CD4-positive, alpha-beta T cell treated with Interleukin-1 beta for 1 hour (primary cell): ENCODE measurements around the gene UBE2H.
"Not testable (repeated sequence)": the region's sequence is repeated elsewhere in the genome, so short reads cannot be mapped to it uniquely, and the experiment has no call there.

Experiments
- DNase-seq, 2 donors: peaks; one replicate each; pipeline ENCODE4 v3.0.0-alpha.2; 2020 to 2022

Gene UBE2H

DNA sequence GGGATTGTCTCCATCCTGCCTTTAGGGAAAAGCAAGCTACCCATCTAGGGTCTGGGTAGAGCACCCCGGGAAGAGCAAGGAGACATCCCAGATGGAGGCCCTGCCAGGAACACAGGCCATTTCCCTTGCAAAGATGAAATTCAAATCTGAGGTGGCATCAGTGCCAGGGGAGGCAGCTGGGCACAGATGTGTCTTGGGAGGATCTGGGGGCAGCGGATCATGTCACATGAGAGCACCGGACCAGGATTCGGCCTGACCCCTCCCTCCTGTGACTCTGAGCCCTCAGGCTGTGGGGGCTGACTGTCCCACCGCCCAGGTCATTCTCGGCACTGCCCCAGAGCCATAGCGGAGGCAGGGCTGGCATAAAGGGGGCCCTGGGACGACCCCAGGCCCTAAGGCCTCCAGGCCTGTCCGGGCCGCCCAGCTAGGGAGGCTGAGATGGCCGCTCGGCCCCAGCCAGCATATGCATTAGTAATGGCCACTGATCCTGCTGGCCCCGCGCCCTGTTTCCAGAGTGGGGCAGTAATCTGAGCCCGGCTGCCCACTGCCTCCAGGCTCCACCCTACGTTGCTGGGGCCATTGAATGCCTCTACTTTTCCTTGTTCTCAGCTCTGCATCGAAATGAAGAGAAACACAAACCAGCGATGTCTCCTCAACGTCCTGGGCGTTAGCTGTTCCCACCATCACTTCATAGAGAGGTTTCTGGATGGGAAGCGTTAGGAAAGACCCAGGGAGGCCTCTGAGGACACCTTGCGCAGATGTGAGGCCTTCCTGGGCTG, 148.5 kb downstream of the UBE2H start:
- DNase-seq, result no peak

DNA sequence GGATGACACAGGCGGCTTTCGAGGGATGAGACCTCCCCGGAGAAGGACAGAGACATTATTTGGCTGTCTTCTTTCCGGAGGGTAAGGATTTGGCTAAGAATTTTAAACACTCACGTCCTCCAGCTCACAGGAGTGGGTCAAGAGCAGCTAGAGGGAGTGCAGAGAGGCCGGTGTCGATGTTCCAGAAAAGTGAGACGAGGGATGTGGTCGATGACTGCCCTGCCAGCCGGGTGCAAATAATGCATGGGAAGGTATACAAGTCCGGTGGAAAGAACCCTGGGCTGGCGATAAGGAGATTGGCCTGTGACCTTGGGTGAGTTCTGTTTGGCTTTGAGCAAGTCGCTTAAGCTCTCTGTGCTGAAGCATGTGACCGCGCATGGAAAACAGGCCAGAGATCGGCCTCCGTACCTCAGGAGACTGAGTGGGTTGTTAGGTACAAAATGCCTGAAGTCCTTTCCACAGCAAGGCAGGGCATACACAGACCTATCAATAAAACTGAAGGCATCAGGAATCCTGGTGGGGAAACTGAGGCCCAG, 149.1 kb downstream of the UBE2H start:
- DNase-seq, result no peak

DNA sequence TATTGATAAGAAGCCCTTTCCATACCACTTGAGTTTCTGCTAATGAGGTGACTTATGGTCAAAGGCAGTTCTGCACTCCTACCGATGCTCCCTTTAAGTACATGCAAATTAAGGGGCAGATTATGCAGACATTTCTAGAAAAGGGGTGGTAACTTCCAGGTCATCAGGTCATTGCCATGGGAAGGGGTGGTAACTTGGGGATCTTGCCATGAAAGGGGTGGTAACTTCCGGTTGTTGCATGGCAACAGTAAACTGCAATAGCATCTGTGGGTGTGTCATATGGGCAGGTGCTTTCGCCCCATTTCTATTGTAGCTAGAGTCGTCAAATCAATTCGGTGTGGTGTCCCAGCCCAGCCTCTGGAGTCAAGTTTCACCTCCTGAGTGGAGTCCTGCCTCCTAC, 150.9 kb downstream of the UBE2H start:
- no peak for DNase-seq

DNA sequence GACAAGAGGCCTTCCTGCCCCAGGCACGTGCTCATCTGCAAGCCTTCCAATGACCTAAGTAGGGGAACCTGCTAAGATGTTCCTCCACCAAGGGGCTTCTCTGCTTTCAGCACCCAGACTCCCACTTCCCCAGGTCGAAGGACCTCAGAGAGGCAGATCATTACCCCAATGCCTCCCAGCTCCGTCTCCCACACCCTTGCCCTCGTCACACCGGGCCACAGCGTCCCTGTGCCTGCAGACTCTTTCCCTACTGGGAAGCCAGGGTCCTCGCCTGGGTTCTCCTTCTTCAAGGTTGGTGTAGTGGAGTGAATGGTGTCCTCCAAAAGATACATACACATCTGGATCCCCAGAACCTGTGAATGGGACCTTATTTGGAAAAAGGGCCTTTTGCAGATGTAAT, 151.9 kb downstream of the UBE2H start:
- DNase-seq, result no peak

DNA sequence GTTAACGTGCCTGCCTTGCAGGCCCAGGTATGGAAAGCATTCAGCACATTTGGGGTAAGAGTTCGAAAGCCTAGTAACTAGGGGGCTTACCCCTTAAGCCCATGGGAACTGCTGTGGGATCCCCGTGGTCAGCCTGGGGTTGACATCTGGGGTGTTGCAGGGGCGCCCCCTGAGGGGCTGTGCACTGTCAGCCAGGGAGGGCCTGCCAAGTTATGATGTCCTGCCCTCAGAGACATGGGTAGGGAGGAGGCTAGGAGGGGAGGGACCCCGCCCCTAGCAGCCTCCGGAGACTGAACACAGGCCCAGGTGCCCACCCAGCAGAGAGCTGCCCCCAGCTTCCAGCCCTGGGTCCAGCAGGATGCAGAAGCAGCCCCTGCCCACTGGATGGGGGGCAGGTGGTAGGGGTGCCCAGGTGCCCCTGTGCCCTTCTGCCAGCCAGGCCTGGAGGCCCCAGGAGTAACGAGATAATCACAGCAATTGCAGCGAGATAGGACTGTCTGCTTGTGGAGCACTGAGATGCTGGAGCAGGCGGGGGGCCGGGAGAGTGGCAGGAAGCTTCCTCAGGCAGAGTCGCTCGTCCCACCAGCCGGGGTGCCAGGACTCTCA, 153.3 kb downstream of the UBE2H start:
- no peak for DNase-seq

DNA sequence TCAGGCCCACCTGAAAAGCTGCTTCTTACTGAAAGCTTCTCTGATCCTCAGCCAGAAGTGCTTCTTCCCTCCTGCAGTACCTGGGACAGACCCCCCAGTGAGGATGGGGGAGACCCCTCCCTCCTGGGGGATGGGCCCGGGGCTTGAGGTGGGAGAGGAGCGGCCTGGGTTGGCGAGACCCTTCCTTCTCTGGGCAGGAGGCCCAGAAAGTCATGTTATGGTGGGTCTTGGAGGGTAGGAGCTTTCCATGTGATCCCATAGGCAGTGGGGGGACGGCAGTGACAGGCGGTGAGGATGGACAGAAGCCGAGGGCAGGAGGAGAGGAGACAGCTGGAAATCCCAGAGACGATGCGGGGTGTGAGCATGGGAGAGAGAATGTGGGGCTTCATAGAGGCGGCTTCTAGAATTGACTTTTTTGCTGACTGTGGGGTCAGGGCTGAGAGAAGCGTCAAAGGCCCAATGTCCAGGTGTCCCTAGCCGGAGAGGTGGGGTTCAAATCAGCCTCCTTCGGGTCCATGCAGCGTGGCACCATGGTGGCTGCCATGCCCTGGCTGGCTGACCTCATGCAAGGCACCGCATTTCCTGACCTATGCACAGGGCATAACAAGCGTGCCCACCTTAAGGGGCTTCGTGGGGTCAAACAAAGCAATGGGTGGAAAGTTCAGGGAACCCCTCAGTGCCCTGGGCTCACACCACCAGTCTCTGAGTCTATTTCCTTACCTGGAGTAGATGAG, 154.0 kb downstream of the UBE2H start:
- no peak for DNase-seq

DNA sequence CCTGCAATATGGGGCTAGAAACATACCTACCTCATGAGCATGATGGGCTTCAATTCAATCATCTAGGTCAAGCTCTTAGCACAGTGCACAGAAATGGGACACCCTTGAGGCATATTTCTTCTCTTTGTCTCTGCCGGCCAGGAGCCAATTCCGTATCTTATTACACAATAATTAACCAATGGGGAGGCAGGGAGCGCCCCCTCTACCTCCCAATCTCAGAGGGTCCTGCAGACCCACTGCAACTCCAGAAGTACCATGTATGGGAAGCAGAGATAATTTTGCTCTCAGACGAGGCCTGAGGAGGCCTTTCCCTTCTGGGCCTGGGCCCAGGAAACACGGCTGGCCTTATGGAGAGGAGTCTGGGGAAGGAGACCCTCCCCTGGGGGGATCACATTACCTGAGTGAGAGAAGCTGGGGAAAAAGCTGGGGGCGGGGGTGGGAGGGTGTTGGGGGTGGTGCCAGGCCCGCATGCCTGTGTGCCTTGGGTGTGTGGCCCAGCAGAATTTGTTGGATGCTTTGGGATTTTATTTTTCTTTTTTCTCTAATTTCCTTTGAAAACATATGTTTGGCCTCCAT, 155.5 kb downstream of the UBE2H start:
- DNase-seq, result no peak

DNA sequence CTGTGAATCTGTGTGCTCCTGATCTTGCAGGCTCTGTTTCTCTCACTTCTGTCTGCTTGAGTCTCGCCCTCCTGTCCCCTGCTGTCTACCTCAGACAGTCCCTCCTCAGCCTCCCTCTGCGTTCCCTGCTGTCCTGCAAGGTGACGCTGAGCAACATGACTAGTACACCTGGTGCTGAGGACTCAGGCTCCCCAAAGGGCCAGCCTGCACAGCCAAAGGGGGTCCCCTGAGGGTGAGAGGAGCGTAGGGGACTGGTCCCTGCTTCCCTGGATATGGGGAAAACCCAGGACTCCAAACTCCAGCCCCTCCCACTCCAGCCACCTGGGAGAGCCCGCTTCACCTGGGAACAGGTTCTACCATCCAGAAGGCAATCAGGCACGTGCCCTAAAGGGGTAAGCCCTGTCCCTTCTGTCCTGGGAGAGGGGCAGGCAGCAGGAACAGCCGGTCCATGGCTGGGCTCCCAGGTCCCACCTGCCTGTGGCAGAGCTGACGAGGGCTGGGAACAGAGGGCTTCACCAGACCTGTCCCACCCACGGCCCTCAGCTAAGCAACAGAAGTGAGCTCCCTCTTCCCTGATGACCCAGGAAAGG, 156.5 kb downstream of the UBE2H start:
- no peak for DNase-seq

DNA sequence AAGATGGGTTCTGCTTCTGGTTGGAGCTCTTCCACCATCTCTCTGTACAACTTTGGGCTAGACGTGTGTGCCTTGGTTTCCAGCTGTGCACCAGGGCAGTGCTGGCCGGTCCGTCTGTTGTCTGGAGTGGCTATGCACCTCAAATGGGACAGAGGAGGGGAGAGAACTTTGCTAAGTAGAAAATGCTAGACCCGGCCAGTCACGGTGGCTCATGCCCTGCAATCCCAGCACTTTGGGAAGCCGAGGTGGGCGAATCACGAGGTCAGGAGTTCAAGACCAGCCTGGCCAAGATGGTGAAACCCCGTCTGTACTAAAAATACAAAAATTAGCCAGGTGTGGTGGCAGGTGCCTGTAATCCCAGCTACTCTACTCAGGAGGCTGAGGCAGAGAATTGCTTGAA, 158.3 kb downstream of the UBE2H start:
- DNase-seq, result not testable (repeated sequence)

DNA sequence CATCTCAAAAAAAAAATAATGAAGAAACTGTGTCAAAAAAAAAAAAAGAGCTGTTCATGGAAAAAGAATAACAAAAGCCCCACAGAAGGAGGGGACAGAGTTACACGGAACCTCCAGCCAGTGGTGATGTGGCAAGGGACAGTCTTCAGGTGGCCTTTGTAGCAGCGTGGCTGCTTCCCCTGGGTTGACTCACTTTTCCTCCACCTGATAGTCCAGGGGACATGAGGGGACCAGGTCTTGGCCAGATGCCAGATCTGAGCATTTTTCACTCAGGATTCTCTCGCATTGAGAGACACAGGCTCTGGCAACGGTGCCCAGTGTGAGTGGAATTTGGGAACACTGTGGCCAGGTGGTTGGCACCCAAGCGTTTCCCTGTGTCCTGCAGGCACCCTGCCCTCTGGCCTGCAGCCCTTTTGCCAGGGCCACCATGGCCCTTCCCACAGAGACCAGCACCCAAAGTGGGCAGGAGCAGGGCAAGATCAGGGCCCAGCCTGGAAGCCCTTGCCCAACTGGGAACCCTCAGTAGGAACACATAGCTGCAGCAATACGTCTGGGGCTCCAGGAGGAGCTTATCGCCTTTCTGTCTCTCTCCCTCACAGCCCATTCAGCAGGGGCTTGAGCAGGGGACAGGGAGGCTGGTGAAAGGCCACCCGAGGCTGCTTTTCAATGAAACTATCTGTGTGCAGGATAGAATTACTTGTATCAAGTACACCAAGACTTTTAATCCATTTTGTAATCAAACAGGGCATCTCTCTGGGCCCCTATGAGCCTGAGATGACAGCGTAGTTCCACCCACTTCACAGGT, 159.1 kb downstream of the UBE2H start:
- no peak for DNase-seq

DNA sequence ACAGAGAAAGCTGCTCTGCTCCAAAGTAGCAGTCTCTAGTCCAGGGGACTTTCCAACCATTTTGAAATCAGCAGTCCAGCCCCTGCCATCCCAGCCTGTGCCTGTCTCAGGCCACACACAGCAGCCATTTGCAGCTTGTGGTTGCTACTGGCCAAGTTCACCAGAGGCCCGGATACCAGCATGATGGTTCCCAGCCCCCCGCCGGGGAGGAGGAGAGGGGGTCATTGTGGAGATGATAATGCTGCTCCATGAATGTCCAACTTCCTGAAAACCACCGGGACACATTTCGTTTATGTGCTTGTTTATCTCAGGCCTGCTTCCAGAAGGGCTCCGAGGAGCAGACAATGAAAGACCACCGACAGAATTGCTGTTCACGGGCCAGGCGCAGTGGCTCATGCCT, 160.0 kb downstream of the UBE2H start:
- no peak for DNase-seq

DNA sequence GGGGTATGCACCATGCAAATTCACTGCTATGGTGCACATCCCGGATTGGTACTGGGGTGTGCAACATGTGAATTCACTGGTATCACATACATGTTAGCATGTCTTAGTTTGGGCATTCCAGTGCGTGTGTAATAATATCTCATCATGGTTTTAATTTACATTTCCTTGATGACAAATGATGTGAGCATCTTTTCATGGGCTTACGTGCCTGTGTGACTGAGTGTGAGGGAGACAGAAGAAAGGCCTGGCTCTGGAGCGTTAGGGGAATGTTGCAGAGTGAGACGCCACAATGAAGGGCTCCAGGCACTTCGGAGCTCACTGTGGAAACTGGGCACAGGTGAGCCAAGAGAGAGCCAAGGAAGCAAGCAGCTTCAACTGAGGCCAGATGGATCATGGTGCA, 162.6 kb downstream of the UBE2H start:
- DNase-seq, result no peak

DNA sequence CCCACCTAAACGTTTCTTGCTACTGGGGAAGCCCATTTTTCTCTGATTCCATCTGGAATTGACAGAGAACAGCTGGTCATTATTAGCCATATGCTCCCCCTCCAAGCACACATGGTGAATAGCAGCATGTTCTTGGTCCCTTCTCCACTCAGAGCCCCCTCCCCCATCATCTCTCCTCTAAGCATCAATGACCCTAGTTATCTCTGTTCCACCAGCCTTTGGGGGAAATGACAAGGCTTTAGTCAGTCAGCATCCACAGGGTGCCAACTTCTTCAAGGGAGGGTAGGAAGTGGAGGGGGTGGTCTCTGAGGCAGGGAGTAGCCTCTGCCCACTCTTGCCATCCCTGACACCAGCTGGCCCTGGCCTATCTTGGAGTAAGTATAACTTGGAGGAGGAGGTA, 163.1 kb downstream of the UBE2H start:
- DNase-seq, result no peak

DNA sequence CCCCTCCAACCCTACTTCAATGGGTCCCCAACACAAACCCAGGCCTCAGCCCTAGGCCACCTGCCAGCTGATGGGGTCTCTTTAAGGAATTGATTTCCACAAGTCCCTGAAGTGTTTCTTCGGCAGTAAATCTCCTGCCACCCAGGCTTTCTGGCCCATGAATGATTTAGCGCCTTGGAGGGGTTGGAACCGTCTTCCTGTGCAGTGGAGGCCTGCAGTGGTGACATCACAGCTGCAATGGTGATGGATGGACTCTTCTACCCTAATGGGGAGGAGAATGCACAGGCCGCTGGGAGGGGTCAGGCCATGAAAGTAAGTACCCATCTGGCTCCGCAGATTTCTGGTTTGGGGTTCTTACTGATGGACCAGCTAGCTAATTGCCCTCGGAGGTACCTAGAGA, 163.8 kb downstream of the UBE2H start:
- DNase-seq, result no peak

DNA sequence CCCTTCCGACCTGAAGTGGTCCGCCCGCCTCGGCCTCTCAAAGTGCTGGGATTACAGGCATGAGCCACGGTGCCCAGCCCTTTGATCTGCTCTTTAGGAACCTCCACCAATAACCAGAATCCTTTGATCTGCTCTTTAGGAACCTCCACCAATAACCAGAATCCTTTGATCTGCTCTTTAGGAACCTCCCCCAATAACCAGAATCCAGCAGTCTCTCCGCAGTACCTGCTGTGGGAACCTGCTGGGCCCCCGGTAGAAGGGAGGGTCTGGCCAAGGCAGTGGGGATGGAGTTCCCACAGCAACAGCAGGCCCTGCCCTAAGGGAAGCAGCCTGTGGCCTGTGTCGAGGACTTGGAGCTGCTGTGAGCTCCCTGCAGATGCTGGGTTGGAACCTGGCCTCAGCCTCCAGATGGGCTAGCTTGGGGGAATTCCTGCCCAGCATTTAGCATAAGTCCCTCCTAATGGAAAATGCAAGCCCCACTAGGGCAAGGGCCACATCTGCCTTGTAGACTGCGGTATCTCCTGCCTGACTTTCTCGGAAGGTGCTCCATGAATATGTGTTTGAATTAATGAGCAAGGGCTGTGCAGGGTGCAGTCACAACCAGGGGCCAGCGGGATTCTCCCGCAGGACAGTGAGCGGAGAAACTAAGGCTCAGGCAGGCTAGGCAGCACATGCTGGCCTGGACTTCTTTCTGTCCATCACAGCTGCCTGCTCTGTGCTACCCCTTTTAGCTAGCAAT, 165.8 kb downstream of the UBE2H start:
- DNase-seq, result no peak

DNA sequence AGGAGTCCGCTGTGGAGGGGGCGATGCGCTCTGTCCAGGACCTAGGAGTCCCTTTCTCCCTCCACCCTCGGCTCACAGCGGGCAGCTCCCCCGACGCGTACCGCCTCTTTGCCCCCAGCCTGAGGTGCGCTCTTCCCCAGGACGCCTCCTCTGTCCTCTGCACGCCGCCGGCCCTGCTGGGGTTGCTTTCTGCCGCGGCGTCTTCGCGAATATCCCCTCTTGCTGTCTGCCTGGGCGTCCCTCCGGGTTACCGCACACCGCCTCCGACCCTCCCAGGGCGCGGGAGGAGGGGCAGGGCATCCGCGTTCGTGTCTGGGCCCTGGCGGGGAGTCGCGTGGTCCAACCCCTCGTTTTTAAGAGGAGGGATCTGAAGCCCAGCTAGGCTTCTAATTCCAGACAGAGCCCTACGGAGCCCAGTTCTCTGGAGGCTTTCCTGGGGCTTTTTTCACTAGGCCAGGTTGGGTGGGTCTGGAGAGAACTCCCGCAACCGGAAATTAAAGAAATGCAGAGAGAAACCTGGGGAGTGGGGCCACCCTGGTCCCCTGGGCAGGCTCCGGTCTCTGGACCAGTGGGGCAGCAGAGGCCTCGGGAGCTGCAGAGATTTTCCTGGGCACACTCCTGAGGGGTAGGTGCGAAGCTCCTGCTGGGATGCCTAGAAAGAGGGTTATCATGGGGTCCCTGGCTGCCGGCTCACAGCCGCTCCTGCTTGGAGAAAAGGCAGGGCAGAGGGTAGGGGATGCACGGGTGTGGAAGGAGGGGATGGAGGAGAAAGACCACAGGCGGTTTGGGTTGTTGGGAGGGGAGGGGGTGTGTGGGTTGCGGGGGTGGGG, 166.9 kb downstream of the UBE2H start:
- DNase-seq, result no peak

DNA sequence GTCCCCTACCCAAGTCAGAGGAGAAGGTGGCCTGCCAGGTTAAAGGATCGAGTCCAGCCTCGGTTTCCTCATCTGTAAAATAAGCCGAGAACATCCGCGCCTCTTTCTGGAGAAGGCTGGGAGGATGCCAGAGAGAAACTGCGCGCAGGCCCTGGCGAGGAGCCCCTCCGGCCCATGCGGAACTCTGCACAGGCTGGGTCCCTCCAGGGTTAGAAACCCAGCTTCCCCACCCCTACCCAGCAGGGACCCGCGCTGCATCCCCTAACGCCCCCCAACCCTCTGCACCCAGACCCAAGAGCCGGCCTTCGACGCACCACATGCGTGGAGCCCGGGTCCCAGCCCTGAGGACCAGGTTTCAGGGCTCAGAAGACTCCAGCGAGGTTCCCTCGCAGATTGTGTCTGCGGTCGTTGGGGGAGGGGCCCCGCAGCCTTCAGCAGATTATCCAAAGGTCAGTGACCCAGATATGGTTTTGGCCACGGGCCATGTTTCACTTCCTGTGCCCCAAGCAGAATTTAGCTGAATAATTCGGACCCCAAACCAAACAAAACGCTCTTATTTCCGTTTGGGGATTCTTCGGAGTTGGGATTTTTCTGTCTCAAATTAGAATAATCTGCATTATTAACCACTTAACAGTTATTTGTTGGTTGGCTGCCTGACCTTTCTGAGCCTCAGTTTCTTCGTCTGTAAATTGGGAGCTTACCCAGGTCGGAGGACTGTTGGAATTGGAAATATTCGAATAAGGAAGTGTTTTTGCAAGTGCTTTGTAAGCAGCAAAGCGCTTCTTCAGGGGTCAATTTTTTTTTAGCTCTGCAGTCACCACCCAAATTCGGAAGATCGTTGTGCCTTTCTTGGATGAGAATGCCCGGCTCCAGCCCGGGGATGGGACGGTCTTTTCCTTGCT, 167.7 kb downstream of the UBE2H start:
- DNase-seq, result peak in 1 of 2 donors; percentile 17

DNA sequence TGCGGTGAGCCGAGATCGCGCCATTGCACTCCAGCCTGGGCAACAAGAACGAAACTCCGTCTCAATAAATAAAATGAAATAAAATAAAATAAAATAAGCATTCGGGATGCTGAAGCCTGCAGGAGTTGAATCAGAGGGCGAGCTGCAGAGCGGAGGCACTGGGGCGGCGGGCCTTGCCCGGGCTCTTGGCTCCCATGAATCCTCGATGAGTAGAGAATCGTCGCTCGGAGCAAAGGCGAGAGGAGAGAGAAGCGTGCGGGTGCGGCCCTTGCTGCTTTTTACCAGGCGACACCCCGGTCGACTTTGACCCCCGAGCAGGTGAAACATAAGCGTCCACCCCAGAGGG, 168.3 kb downstream of the UBE2H start:
- DNase-seq, result no peak

DNA sequence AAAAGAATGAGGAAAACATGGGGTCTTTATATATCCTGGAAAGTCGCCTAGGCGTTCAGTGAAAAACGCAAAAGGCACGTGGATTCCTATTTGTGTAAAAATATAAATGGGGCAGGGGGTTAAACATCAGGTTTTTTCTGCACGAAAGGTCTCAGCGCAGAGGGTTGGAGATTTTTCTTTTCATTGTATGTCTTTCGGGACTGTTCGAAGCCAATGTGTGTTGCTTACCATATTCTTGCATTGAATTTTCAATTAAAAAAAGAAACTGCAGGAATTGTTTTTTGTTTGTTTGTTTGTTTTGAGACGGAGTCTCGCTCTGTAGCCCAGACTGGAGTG, 169.2 kb downstream of the UBE2H start:
- DNase-seq, result no peak
